Mononuclear cell (primary cell): Measurements from ENCODE around the gene FBXW8. TPM values are rescaled to one million over a fixed set of nuclear protein-coding genes. Genes with fewer than 3 reads are reported as not detected.
A peak's percentile ranks its signal among the peaks of the same experiment; 100 is the strongest.

ENCODE experiments used
- H3K27me3 ChIP-seq: 2 replicates; pipeline ENCODE4 v1.6.0; 2011; ENCODE audit warnings: low read length, control low read depth; ENCODE audit not compliant: insufficient read depth
- H3K4me1 ChIP-seq: 2 replicates; pipeline ENCODE4 v1.5.1; 2011; ENCODE audit warnings: mild to moderate bottlenecking, low read length, control low read depth; ENCODE audit not compliant: insufficient read depth
- H3K4me3 ChIP-seq: 2 replicates; pipeline ENCODE4 v1.5.1; 2011; ENCODE audit warnings: mild to moderate bottlenecking, low read length, moderate library complexity
- H3K9me3 ChIP-seq: 2 replicates; pipeline ENCODE4 v1.5.1; 2011; ENCODE audit warnings: low read depth, mild to moderate bottlenecking, control low read depth, low read length
- total RNA-seq: library from RNA; depleted of rRNA; stranded (reverse); fragments of >200 nt; gene quantifications from one replicate; pipeline ENCODE4 v1.2.3, GENCODE V29; 2012

Gene FBXW8
- total RNA-seq, 1 donor: 5.2 TPM

- H3K9me3 ChIP-seq: no peaks in the 10 kb centered on the region
- peaks cover 12% of the 10 kb centered on the region for H3K27me3 ChIP-seq
- no peaks in the 10 kb centered on the region for H3K4me1 ChIP-seq
- no peak overlapping the region for H3K4me3 ChIP-seq
Observed at GRCh38 chr12:116901612-116902011, 9.1 kb upstream of the FBXW8 start.

GRCh38 chr12:116903818-116904217 is 6.9 kb upstream of the FBXW8 start:
- Histone ChIP-seq H3K4me1 (no peaks in the 10 kb centered on the region), H3K27me3 (peaks cover 9% of the 10 kb centered on the region), H3K4me3 (no peak overlapping the region), H3K9me3 (no peaks in the 10 kb centered on the region)

- peaks cover 9% of the 10 kb centered on the region for H3K27me3 ChIP-seq
Observed at GRCh38 chr12:116906285-116906684, 4.5 kb upstream of the FBXW8 start.

GRCh38 chr12:116910280-116910644 is 488 bp upstream of the FBXW8 start:
- Histone ChIP-seq H3K4me3 (peak overlapping the region; percentile 75), H3K27me3 (peaks cover 2% of the 10 kb centered on the region), H3K4me1 (peaks cover 10% of the 10 kb centered on the region), H3K9me3 (no peaks in the 10 kb centered on the region)

More at GRCh38 chr12:116906285-116906684, 4.5 kb upstream of the FBXW8 start:
- Histone ChIP-seq H3K4me1 (no peaks in the 10 kb centered on the region), H3K4me3 (no peak overlapping the region), H3K9me3 (no peaks in the 10 kb centered on the region)

GRCh38 chr12:116915326-116915725 is 4.6 kb downstream of the FBXW8 start:
- peaks cover 29% of the 10 kb centered on the region for H3K4me1 ChIP-seq
- H3K27me3 ChIP-seq: no peaks in the 10 kb centered on the region
- no peaks in the 10 kb centered on the region for H3K9me3 ChIP-seq
- no peak overlapping the region for H3K4me3 ChIP-seq

- Histone ChIP-seq H3K27me3 (no peaks in the 10 kb centered on the region), H3K4me3 (no peak overlapping the region), H3K9me3 (no peaks in the 10 kb centered on the region), H3K4me1 (peaks cover 34% of the 10 kb centered on the region)
Observed at GRCh38 chr12:116916122-116916521, 5.4 kb downstream of the FBXW8 start.

- H3K4me1 ChIP-seq: peaks cover 30% of the 10 kb centered on the region
- H3K4me3 ChIP-seq: no peak overlapping the region
- no peaks in the 10 kb centered on the region for H3K27me3 ChIP-seq
- H3K9me3 ChIP-seq: no peaks in the 10 kb centered on the region
Observed at GRCh38 chr12:116916714-116917114, 6.0 kb downstream of the FBXW8 start.

- peaks cover 24% of the 10 kb centered on the region for H3K4me1 ChIP-seq
- H3K9me3 ChIP-seq: no peaks in the 10 kb centered on the region
- no peak overlapping the region for H3K4me3 ChIP-seq
- H3K27me3 ChIP-seq: no peaks in the 10 kb centered on the region
Observed at GRCh38 chr12:116918464-116918863, 7.7 kb downstream of the FBXW8 start.

GRCh38 chr12:116919247-116919661 is 8.5 kb downstream of the FBXW8 start:
- Histone ChIP-seq H3K4me1 (peaks cover 25% of the 10 kb centered on the region), H3K4me3 (no peak overlapping the region), H3K27me3 (no peaks in the 10 kb centered on the region), H3K9me3 (no peaks in the 10 kb centered on the region)

GRCh38 chr12:116919706-116920485 is 9.1 kb downstream of the FBXW8 start:
- no peak overlapping the region for H3K4me3 ChIP-seq
- peaks cover 31% of the 10 kb centered on the region for H3K4me1 ChIP-seq
- H3K9me3 ChIP-seq: no peaks in the 10 kb centered on the region
- H3K27me3 ChIP-seq: no peaks in the 10 kb centered on the region

- H3K4me3 ChIP-seq: no peak overlapping the region
- H3K9me3 ChIP-seq: no peaks in the 10 kb centered on the region
- no peaks in the 10 kb centered on the region for H3K27me3 ChIP-seq
- peaks cover 40% of the 10 kb centered on the region for H3K4me1 ChIP-seq
Observed at GRCh38 chr12:116920939-116921338, 10.2 kb downstream of the FBXW8 start.

GRCh38 chr12:116922194-116922897 is 11.6 kb downstream of the FBXW8 start:
- no peaks in the 10 kb centered on the region for H3K27me3 ChIP-seq
- H3K4me3 ChIP-seq: no peak overlapping the region
- no peaks in the 10 kb centered on the region for H3K9me3 ChIP-seq
- H3K4me1 ChIP-seq: peaks cover 40% of the 10 kb centered on the region

- H3K27me3 ChIP-seq: no peaks in the 10 kb centered on the region
- H3K4me3 ChIP-seq: no peak overlapping the region
- no peaks in the 10 kb centered on the region for H3K9me3 ChIP-seq
- peaks cover 30% of the 10 kb centered on the region for H3K4me1 ChIP-seq
Observed at GRCh38 chr12:116924558-116925453, 14.1 kb downstream of the FBXW8 start.

- H3K27me3 ChIP-seq: no peaks in the 10 kb centered on the region
- no peaks in the 10 kb centered on the region for H3K9me3 ChIP-seq
- peaks cover 21% of the 10 kb centered on the region for H3K4me1 ChIP-seq
- H3K4me3 ChIP-seq: no peak overlapping the region
Observed at GRCh38 chr12:116926283-116927243, 15.8 kb downstream of the FBXW8 start.
